VCaP (cell line): Measurements from ENCODE around the gene MYO10.

Experiments used
- H3K27ac ChIP-seq: fragments of 450-650 bp; 2 replicates; pipeline ENCODE4 v1.5.1; 2017
- TF ChIP-seq, protein P1 (sequence below): fragments of 450-650 bp; conservative IDR thresholded peaks from 2 replicates; pipeline ENCODE4 v1.5.1; 2017; ENCODE audit warnings: mild to moderate bottlenecking, moderate library complexity

The MYO10 gene

DNA sequence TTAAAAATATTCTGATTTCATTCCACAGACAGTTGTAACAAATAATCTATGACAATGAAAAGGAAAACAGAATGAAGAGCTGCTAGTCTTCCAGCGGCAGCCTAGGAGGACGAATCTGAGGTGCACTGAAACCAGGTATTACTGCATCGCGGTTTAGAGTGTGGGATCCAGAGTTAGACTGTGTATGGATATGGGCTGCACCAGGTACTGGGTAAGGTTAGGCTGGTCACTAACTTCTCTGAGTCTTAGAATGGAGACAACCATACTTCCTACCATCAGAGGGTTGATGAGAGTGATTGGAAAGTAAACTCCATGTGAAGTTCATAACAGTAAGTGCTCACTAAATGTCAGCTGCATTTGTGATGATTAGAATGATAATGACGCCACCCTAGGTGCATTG lies 158.7 kb downstream of the MYO10 start:
- H3K27ac ChIP-seq, result peak overlapping the region; percentile 43
- TF ChIP-seq, protein P1, sequence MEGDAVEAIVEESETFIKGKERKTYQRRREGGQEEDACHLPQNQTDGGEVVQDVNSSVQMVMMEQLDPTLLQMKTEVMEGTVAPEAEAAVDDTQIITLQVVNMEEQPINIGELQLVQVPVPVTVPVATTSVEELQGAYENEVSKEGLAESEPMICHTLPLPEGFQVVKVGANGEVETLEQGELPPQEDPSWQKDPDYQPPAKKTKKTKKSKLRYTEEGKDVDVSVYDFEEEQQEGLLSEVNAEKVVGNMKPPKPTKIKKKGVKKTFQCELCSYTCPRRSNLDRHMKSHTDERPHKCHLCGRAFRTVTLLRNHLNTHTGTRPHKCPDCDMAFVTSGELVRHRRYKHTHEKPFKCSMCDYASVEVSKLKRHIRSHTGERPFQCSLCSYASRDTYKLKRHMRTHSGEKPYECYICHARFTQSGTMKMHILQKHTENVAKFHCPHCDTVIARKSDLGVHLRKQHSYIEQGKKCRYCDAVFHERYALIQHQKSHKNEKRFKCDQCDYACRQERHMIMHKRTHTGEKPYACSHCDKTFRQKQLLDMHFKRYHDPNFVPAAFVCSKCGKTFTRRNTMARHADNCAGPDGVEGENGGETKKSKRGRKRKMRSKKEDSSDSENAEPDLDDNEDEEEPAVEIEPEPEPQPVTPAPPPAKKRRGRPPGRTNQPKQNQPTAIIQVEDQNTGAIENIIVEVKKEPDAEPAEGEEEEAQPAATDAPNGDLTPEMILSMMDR, result no peak

DNA sequence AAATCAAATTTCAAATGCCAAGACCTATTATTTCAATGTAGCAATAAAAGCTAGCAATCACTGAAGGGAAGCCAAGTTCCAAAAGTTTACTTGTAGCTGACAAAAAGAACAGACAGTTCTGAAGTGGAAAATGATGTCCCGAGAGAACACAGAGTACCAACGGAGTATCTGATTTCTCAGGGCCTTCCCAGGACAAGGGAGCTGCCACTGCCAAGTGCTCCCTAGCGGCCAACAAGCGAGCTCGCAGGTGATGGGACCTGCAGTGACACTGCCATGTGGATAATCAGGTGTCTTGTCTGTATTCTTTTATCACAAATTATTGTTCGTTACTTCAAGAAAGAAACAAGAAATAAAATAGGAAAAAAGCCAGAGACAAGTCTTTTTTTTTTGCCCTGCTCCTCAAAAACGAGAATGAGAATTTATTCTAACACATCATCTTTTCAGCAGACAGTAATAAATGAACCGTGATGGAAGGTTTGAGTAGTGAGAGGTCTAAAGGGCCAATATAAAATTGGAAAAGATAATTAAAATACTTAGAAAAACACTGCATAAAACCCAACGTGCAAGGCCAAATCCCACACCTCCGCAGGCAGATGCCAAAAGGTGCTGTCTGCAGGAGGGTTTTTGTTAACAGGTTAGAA lies 159.4 kb downstream of the MYO10 start:
- H3K27ac ChIP-seq, result peak overlapping the region; percentile 43
- TF ChIP-seq, protein P1, result peak; percentile 91

- no peak overlapping the region for H3K27ac ChIP-seq
These were observed 161.3 kb downstream of the MYO10 start for GRCh38 chr5:16774806-16775205.

DNA sequence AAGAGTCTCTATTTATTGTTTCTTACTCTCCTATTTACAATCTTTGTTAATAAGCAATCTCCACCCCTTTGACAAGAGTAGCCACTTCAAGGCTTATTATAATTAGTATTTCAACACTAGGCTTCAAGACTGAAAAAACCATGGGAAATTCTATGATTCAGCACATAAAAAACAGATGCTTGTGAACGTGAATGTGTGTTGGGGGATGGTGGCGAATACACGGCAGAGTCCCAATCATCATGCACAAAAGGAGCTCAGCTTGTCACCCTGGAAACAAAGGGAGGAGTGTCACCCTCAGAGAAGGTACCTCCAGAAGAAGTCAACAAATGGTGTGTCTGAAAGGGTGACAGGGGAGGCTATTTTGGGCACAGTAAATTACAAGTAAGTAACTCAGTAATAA lies 162.1 kb downstream of the MYO10 start:
- TF ChIP-seq, protein P1, result no peak
- H3K27ac ChIP-seq, result no peak overlapping the region

More at GRCh38 chr5:16774806-16775205, 161.3 kb downstream of the MYO10 start:
- TF ChIP-seq, protein P1, result no peak

GRCh38 chr5:16772556-16772955 lies 163.5 kb downstream of the MYO10 start:
- TF ChIP-seq, protein P1, result no peak
- H3K27ac ChIP-seq, result no peak overlapping the region

DNA sequence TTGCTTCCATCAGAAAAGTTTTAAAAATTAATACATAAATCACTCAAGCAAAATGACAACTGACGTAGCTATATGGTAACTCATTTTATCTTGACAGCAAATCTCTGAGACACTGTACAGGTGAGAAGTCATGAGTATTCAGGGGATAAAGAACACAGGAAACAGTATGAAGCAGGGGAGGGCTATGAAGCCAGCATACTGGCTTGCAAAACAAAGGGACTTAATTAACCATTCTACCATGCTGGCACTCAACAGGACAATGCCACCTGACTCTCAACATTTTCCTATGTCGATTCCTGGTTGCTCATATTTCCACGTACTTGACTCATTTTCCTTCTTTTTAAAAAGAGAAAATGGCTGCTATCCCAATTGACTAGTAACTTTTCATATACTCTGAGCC lies 167.9 kb downstream of the MYO10 start:
- no peak overlapping the region for H3K27ac ChIP-seq
- TF ChIP-seq, protein P1, result no peak

- TF ChIP-seq, protein P1, result no peak
- no peak overlapping the region for H3K27ac ChIP-seq
These were observed 172.9 kb downstream of the MYO10 start for GRCh38 chr5:16763211-16763610.
